HL-60 (cell line): ENCODE measurements around the gene ADCY3.

ENCODE experiments used
- DNase-seq, 2 experiments: peaks; one replicate each; pipeline ENCODE4 v3.0.0-alpha.2; 2010 to 2020; ENCODE audit warnings: low read depth in 1 of 2, low spot score in 1 of 2
- H3K27ac ChIP-seq: fragments of 250-450 bp; sonication (Bioruptor Pico); replicated peaks from 2 replicates; pipeline ENCODE4 v1.5.1; 2020; ENCODE audit warnings: mild to moderate bottlenecking, moderate library complexity
- H3K27me3 ChIP-seq: fragments of 250-450 bp; sonication (Bioruptor Pico); 2 replicates; pipeline ENCODE4 v1.5.1; 2021; ENCODE audit warnings: mild to moderate bottlenecking, moderate library complexity; ENCODE audit not compliant: insufficient read depth, poor library complexity, severe bottlenecking
- H3K4me3 ChIP-seq: replicated peaks from 2 replicates; pipeline ENCODE4 v1.5.1; 2011; ENCODE audit warnings: mild to moderate bottlenecking, control low read depth, low read length; ENCODE audit not compliant: insufficient read depth
- CTCF ChIP-seq: IDR thresholded peaks from one replicate; pipeline ENCODE4 v1.5.1; 2011; ENCODE audit warnings: low read length, control low read depth, inconsistent platforms; ENCODE audit not compliant: insufficient read depth
- GABPA ChIP-seq: IDR thresholded peaks from 2 replicates; pipeline ENCODE4 v1.6.1; 2012; ENCODE audit warnings: low read depth
- POLR2AphosphoS5 ChIP-seq: IDR thresholded peaks from 2 replicates; pipeline ENCODE4 v1.6.1; 2012; ENCODE audit warnings: low read depth
- REST ChIP-seq: IDR thresholded peaks from 2 replicates; pipeline ENCODE4 v1.6.1; 2012; ENCODE audit warnings: low read depth; ENCODE audit not compliant: insufficient replicate concordance
- SPI1 ChIP-seq: IDR thresholded peaks from 2 replicates; pipeline ENCODE4 v1.6.1; 2012; ENCODE audit warnings: low read depth, mild to moderate bottlenecking, borderline replicate concordance

Gene ADCY3

GRCh38 chr2:24845691-24846090 is 74.3 kb downstream of the ADCY3 start:
- H3K4me3 ChIP-seq: no peak overlapping the region
- no peak for DNase-seq
- TF ChIP-seq REST (no peak), SPI1 (no peak), CTCF (no peak), POLR2AphosphoS5 (no peak)

GRCh38 chr2:24844023-24844685 is 75.9 kb downstream of the ADCY3 start:
- TF ChIP-seq REST: no peak
- no peak for TF ChIP-seq GABPA
- TF ChIP-seq POLR2AphosphoS5: no peak
- TF ChIP-seq CTCF: no peak
- TF ChIP-seq SPI1: no peak
- DNase-seq: no peak
- no peak overlapping the region for H3K4me3 ChIP-seq
- H3K27ac ChIP-seq: no peak overlapping the region
- H3K27me3 ChIP-seq: no peaks in the 10 kb centered on the region

More at GRCh38 chr2:24845691-24846090, 74.3 kb downstream of the ADCY3 start:
- no peaks in the 10 kb centered on the region for H3K27me3 ChIP-seq
- no peak overlapping the region for H3K27ac ChIP-seq

- Histone ChIP-seq H3K4me3 (no peak overlapping the region), H3K27ac (no peak overlapping the region), H3K27me3 (no peaks in the 10 kb centered on the region)
- TF ChIP-seq POLR2AphosphoS5 (no peak), GABPA (no peak), REST (no peak), CTCF (no peak), SPI1 (no peak)
- DNase-seq: no peak
These were observed 76.6 kb downstream of the ADCY3 start for GRCh38 chr2:24843330-24843860.
